Lower lobe of right lung (tissue), 2 donors: ENCODE data around the gene CCDC157. TPM values are rescaled to one million over a fixed set of nuclear protein-coding genes. Genes with fewer than 3 reads are reported as not detected.

ENCODE experiments used
- ATAC-seq, 2 donors: fragments of 200-7000 bp; cut with Tn5 transposase; one replicate each; pipeline ENCODE4 v1.9.1; 2020 to 2022; ENCODE audit warnings: mild to moderate bottlenecking in 2 of 2, moderate library complexity in 2 of 2
- DNase-seq: peaks from one replicate; pipeline ENCODE4 v3.0.0-alpha.2; 2020
- H3K27ac ChIP-seq: fragments of 200-600 bp; one replicate; pipeline ENCODE4 v1.8.0; 2022
- H3K27me3 ChIP-seq: fragments of 200-600 bp; one replicate; pipeline ENCODE4 v1.8.0; 2022; ENCODE audit warnings: low read depth
- H3K36me3 ChIP-seq: fragments of 200-600 bp; one replicate; pipeline ENCODE4 v1.8.0; 2022; ENCODE audit warnings: mild to moderate bottlenecking
- H3K4me1 ChIP-seq: fragments of 200-600 bp; one replicate; pipeline ENCODE4 v1.8.0; 2022
- H3K4me3 ChIP-seq: fragments of 200-600 bp; one replicate; pipeline ENCODE4 v1.8.0; 2022; ENCODE audit warnings: mild to moderate bottlenecking
- H3K9me3 ChIP-seq: fragments of 200-600 bp; one replicate; pipeline ENCODE4 v1.8.0; 2022
- intact Hi-C: fragments of 100-400 bp; cut with DNase I; formaldehyde crosslinking; loops from one replicate; pipeline ENCODE4 v1.11.0; 2022
- total RNA-seq: library from RNA; stranded (reverse); fragmentation: NEBNext Ultra II Directional; extraction: Animal tissue kit (Norgen Biotek cat#: 25700); gene quantifications from one replicate; pipeline ENCODE4 v1.2.1, GENCODE V29; 2021
- TF ChIP-seq, protein P1 (sequence below): fragments of 200-600 bp; IDR thresholded peaks from one replicate; pipeline ENCODE4 v1.8.0; 2022; ENCODE audit warnings: antibody characterized with exemption, mild to moderate bottlenecking
- donor health status: DM: no; HTN: yes; CAD: no; lungs with severe emphysema.

CCDC157 gene
- total RNA-seq, 1 donor from 2014 or later: 5.2 TPM

DNA sequence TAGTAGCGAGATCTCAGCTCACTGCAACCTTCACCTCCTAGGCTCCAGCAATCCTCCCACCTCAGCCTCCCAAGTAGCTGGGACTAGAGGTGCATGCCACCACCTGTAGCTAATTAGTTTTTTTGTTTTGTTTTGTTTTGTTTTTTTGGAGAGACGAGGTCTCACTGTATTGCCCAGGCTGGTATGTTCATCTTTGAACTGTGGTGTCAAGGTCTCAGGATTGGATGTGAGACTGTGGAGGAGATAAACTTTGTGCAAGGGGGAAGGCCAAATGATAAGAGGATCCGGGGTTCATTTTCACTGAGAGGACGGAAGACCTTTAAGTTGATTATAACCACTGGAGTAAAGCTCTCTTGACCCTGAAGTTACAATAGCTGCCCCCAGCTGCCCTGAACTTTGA is 48.9 kb downstream of the CCDC157 start:
- Histone ChIP-seq H3K36me3 (peaks cover 33% of the 10 kb centered on the region), H3K27ac (no peak overlapping the region), H3K4me1 (no peaks in the 10 kb centered on the region), H3K9me3 (no peaks in the 10 kb centered on the region), H3K4me3 (no peak overlapping the region), H3K27me3 (no peaks in the 10 kb centered on the region)
- TF ChIP-seq, protein P1, sequence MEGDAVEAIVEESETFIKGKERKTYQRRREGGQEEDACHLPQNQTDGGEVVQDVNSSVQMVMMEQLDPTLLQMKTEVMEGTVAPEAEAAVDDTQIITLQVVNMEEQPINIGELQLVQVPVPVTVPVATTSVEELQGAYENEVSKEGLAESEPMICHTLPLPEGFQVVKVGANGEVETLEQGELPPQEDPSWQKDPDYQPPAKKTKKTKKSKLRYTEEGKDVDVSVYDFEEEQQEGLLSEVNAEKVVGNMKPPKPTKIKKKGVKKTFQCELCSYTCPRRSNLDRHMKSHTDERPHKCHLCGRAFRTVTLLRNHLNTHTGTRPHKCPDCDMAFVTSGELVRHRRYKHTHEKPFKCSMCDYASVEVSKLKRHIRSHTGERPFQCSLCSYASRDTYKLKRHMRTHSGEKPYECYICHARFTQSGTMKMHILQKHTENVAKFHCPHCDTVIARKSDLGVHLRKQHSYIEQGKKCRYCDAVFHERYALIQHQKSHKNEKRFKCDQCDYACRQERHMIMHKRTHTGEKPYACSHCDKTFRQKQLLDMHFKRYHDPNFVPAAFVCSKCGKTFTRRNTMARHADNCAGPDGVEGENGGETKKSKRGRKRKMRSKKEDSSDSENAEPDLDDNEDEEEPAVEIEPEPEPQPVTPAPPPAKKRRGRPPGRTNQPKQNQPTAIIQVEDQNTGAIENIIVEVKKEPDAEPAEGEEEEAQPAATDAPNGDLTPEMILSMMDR: no peak
- ATAC-seq (no peak), DNase-seq (no peak)
- intact Hi-C loops: no loop called here

DNA sequence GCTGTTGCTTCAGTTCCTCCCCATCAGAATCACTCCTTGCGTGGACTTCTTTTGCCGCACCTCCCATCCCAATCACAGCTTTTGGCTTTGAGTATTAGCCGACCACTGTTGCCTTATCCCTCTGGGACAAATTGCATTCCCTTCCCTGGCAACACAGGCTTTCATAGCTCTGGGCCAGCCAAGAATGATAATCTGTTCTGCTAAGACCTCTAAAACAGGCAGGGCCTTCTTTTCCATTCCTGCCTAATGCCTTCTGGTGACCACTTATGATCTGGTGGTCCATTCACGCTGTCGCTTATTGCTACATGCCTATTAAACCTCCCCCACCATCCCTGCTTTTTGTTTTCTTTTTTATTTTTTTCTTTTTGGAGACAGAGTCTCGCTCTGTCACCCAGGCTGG is 49.6 kb downstream of the CCDC157 start:
- ATAC-seq (no peak), DNase-seq (no peak)
- no peaks in the 10 kb centered on the region for H3K9me3 ChIP-seq
- no peak overlapping the region for H3K4me3 ChIP-seq
- no peak overlapping the region for H3K27ac ChIP-seq
- peaks cover 39% of the 10 kb centered on the region for H3K36me3 ChIP-seq
- no peaks in the 10 kb centered on the region for H3K27me3 ChIP-seq
- no peaks in the 10 kb centered on the region for H3K4me1 ChIP-seq
- intact Hi-C loops: no loop called here
- TF ChIP-seq, protein P1: no peak

DNA sequence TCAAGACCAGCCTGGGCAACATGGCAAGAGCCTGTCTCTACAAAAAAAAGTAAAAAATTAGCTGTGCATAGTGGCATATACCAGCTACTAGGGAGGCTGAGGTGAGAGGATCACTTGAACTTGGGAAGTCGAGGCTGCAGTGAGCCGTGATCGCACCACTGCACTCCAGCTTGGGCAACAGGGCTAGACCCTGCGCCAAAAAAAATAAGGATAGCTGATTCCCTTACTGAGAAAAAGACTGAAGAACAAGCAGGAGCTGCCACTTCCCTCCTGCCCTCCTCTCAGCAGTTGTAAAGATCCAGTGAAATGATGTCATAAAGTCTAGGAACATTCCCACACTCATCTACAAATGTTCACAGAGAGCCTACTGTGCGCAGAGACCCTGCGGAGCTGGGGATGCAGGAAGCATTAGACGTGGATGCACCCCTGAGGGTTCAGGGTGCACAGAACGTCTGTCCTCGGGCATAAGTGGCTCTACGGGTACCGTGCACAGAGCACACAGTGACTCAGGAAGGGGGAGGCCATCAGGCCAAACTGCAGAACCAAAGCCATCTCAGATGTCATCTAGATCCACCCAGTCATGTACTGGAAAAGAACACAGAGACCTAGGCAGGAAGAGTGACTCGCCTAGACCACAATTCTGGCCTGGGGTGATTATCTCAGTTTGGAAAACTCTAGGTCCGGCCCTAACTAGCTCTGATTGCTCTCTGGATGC is 51.7 kb downstream of the CCDC157 start:
- Histone ChIP-seq H3K27me3 (no peaks in the 10 kb centered on the region), H3K36me3 (peaks cover 43% of the 10 kb centered on the region), H3K27ac (no peak overlapping the region), H3K9me3 (no peaks in the 10 kb centered on the region), H3K4me3 (no peak overlapping the region), H3K4me1 (no peaks in the 10 kb centered on the region)
- TF ChIP-seq, protein P1: no peak
- DNase-seq: no peak
- ATAC-seq: no peak
- intact Hi-C loops: no loop called here

DNA sequence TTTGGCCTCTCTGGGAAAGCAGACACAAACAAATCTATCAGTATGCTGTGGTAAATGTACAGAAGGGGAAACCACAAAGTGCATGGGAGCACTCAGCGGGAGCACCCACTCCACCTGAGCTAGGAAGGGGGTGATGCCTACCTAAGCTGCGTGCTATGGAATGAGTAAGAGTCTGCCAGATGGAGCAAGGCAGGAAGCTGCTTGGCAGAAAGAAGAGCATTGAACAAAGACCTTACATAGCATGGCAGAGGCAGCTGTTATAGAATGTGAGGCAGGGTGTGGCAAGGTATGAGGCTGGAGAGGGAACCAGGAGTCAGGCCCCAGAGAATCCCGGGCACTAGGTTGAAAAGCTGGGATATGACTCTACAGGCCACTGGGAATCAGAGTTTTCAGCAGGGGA is 55.0 kb downstream of the CCDC157 start:
- peaks cover 65% of the 10 kb centered on the region for H3K36me3 ChIP-seq
- H3K27me3 ChIP-seq: no peaks in the 10 kb centered on the region
- TF ChIP-seq, protein P1: no peak
- ATAC-seq (no peak), DNase-seq (no peak)
- no peaks in the 10 kb centered on the region for H3K9me3 ChIP-seq
- H3K27ac ChIP-seq: no peak overlapping the region
- intact Hi-C loops: no loop called here
- no peak overlapping the region for H3K4me3 ChIP-seq
- H3K4me1 ChIP-seq: no peaks in the 10 kb centered on the region

DNA sequence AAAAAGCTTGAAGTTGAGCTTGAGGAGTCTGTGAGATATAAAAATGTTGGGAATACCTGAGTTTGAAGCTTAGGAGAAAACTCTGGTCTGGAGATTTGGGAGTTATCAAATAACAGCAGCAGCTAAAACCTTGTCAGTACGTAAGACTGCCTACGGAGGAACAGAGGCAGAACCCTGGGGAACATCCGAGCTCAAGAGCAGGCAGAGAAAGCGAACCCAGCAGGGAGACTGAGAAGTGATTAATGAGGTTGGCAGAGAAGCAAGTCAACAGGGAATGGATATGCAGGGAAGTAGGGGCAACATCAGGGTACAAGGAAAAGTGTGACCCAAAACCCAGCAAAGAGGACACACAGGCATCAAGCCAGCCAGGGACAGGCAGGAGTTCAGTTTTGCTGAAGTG is 56.2 kb downstream of the CCDC157 start:
- peaks cover 65% of the 10 kb centered on the region for H3K36me3 ChIP-seq
- ATAC-seq (no peak), DNase-seq (no peak)
- TF ChIP-seq, protein P1: no peak
- intact Hi-C loops: no loop called here
- no peaks in the 10 kb centered on the region for H3K27me3 ChIP-seq
- no peaks in the 10 kb centered on the region for H3K4me1 ChIP-seq
- no peak overlapping the region for H3K4me3 ChIP-seq
- H3K27ac ChIP-seq: no peak overlapping the region
- no peaks in the 10 kb centered on the region for H3K9me3 ChIP-seq
